ENCODE data around the gene RAB3IL1. TPM values are rescaled to one million over a fixed set of nuclear protein-coding genes. Genes with fewer than 3 reads are reported as not detected.
A peak's percentile ranks its signal among the peaks of the same experiment; 100 is the strongest.

The RAB3IL1 gene
- total and polyA plus RNA-seq, 5 donors, result 9.7 to 18.9 (median 12.5) TPM

DNA sequence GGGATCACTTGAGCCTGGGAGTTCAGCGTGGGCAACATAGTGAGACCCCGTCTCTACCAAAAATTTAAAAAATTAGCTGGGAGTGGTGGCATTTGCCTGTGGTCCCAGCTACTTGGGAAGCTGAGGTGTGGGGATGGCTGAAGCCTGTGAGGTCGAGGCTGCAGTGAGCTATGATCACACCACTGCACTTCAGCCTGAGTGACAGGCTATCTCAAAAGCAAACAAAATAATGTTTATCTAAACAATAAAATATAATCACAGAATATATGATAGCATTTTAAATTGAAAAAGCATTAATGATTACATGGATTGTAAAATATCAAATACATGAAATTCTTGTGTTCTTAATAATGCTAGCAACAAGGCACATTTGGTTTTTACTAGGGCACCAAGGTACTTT lies 35.5 kb upstream of the RAB3IL1 start:
- no peak for DNase-seq
- Histone ChIP-seq H3K9me3 (ENCODE audit: control insufficient read depth, low read length) (no peaks in the 10 kb centered on the region), H3K27me3 (ENCODE audit: control insufficient read depth, insufficient read depth) (no peaks in the 10 kb centered on the region), H3K4me3 (ENCODE audit: low read length) (no peak overlapping the region), H3K27ac (ENCODE audit: low read length) (no peak overlapping the region), H3K4me1 (ENCODE audit: control insufficient read depth, insufficient read depth, low read length) (no peaks in the 10 kb centered on the region)
- ATAC-seq, result no peak
- intact Hi-C loops (cut with DNase I), result loop anchor here in 1 of 4 donors (10.0 kb wide), 1 partner anchor 102 kb away; no protein-coding TSS in a partner anchor
- WGBS, result 94% methylated on average over 3 of the region's 3 CpGs

DNA sequence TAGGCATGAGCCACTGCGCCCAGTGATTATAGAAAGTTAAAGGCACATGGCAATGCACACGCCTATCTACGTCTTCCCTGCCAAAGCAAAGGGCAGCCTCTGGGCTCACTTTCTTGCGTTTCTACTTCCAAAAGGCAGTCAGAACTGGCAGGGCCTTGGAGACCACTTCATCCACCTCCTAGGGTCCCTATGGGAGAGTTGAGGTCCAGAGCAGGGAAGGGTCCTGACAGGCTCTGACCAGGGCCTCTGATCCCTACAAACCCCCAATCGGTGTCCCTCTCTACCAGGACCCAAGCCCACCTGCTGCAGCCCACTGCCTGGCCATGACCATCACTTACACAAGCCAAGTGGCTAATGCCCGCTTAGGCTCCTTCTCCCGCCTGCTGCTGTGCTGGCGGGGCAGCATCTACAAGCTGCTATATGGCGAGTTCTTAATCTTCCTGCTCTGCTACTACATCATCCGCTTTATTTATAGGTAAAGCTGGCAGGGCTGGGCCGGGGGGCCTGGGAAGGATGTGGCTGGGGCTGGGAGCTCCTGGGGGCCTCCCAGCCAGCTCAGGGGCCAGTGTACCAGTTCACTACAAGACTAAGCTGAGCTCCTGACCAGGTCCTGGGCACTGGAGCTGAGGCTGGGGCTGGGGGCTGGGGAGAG lies 34.2 kb upstream of the RAB3IL1 start:
- Histone ChIP-seq H3K4me1 (ENCODE audit: control insufficient read depth, insufficient read depth, low read length) (peaks cover 5% of the 10 kb centered on the region), H3K27me3 (ENCODE audit: control insufficient read depth, insufficient read depth) (no peaks in the 10 kb centered on the region), H3K27ac (ENCODE audit: low read length) (no peak overlapping the region), H3K9me3 (ENCODE audit: control insufficient read depth, low read length) (no peaks in the 10 kb centered on the region), H3K4me3 (ENCODE audit: low read length) (no peak overlapping the region)
- ATAC-seq (no peak), DNase-seq (no peak)
- WGBS, result 89% methylated on average over 11 of the region's 11 CpGs
- intact Hi-C loops (cut with DNase I), result loop anchor here in 1 of 4 donors (10.0 kb wide), 1 partner anchor 103 kb away; no protein-coding TSS in a partner anchor

DNA sequence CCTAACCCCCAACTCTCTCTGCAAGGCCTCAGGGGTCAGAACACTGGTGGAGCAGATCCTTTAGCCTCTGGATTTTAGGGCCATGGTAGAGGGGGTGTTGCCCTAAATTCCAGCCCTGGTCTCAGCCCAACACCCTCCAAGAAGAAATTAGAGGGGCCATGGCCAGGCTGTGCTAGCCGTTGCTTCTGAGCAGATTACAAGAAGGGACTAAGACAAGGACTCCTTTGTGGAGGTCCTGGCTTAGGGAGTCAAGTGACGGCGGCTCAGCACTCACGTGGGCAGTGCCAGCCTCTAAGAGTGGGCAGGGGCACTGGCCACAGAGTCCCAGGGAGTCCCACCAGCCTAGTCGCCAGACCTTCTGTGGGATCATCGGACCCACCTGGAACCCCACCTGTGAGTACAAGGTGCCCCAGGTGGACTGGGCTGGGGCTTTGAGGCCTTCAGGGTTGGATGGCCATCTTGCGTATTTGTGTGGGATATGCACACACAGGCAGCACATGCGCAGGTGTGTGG lies 32.7 kb upstream of the RAB3IL1 start, which contains the start of gene BEST1:
Gene BEST1, plus strand, starts transcription at position 317 of the 513 bp plus-strand sequence. CDS start 1,456 bp downstream, outside the sequence.
- no peak within 1 kb of the TSS for H3K4me3 ChIP-seq (ENCODE audit: low read length)

DNA sequence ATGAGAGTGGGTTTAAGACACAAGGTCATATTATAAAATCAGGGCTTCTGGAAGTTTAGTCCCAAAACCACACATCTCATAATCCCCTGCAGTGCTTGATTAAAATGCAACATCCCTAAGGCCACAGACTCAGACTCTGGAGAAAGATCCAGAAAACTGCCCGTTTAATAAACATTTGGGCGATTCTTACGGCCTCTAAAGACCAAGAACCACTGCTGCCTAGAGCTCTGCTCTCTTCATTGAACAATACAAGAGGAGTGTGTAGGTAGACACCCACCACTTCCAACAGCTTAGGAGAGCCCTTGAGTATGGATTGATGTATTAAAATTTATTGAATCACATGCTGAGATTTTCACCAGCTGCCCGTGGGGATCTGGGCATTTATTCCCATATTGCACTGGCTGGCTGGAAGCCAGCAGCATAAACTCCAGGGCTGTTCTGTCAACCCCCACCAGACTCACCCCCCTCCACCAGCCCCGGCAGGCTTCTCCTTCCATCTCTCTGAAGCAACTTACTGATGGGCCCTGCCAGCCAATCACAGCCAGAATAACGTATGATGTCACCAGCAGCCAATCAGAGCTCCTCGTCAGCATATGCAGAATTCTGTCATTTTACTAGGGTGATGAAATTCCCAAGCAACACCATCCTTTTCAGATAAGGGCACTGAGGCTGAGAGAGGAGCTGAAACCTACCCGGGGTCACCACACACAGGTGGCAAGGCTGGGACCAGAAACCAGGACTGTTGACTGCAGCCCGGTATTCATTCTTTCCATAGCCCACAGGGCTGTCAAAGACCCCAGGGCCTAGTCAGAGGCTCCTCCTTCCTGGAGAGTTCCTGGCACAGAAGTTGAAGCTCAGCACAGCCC lies 32.0 kb upstream of the RAB3IL1 start:
- WGBS, result 36% methylated on average over 9 of the region's 9 CpGs
- DNase-seq (peak; percentile 86 to 91 (median 89)), ATAC-seq (peak; percentile 83 to 84)
- H3K4me3 ChIP-seq (ENCODE audit: low read length), result no peak overlapping the region
- intact Hi-C loops (cut with DNase I), result loop anchor here in 3 of 4 donors (5.0 to 10.0 kb wide), 5 partner anchors 52 to 152 kb away; no protein-coding TSS in a partner anchor
- no peaks in the 10 kb centered on the region for H3K27me3 ChIP-seq (ENCODE audit: control insufficient read depth, insufficient read depth)
- H3K27ac ChIP-seq (ENCODE audit: low read length), result peak overlapping the region; percentile 26
- peaks cover 5% of the 10 kb centered on the region for H3K4me1 ChIP-seq (ENCODE audit: control insufficient read depth, insufficient read depth, low read length)
- no peaks in the 10 kb centered on the region for H3K9me3 ChIP-seq (ENCODE audit: control insufficient read depth, low read length)

More for the DNA sequence above, 32.7 kb upstream of the RAB3IL1 start, which contains the start of gene BEST1:
- ATAC-seq (no peak), DNase-seq (peak in 1 of 3 donors; percentile 46)
- Histone ChIP-seq H3K27me3 (ENCODE audit: control insufficient read depth, insufficient read depth) (no peaks in the 10 kb centered on the region), H3K4me1 (ENCODE audit: control insufficient read depth, insufficient read depth, low read length) (peaks cover 5% of the 10 kb centered on the region), H3K27ac (ENCODE audit: low read length) (peak within 1 kb of the TSS; percentile 26), H3K9me3 (ENCODE audit: control insufficient read depth, low read length) (no peaks in the 10 kb centered on the region)
- intact Hi-C loops (cut with DNase I), result loop anchor here in 1 of 4 donors (10.0 kb wide), 1 partner anchor 105 kb away; no protein-coding TSS in a partner anchor
- 80% methylated on average over 8 of the region's 8 CpGs for WGBS

DNA sequence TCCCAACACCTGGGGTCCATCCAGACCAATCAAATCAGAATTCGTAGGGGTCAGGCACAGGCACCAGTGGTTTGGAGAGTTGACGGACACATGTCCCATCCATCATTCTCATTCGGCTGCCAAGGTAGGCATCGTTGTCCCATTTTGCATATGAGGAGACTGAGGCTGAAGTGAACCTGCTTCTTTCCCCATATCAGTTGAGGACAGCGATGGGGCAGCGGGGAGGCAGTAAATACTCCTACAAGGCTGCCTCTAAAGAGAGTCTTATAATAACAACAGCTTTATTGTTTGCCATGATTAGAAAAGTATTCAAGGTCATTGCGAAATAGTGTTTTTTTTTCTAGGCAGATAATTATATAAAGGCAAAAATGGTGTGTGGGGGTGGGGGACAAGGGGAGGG lies 31.1 kb upstream of the RAB3IL1 start:
- intact Hi-C loops (cut with DNase I), result loop anchor here in 3 of 4 donors (5.0 to 10.0 kb wide), 4 partner anchors 51 to 151 kb away; no protein-coding TSS in a partner anchor
- ATAC-seq, result no peak
- H3K27me3 ChIP-seq (ENCODE audit: control insufficient read depth, insufficient read depth), result no peaks in the 10 kb centered on the region
- no peaks in the 10 kb centered on the region for H3K9me3 ChIP-seq (ENCODE audit: control insufficient read depth, low read length)
- DNase-seq, result no peak
- no peak overlapping the region for H3K4me3 ChIP-seq (ENCODE audit: low read length)
- H3K27ac ChIP-seq (ENCODE audit: low read length), result peak overlapping the region; percentile 38
- whole genome bisulfite sequencing, result 82% methylated on average over 7 of the region's 7 CpGs
- H3K4me1 ChIP-seq (ENCODE audit: control insufficient read depth, insufficient read depth, low read length), result peaks cover 5% of the 10 kb centered on the region

DNA sequence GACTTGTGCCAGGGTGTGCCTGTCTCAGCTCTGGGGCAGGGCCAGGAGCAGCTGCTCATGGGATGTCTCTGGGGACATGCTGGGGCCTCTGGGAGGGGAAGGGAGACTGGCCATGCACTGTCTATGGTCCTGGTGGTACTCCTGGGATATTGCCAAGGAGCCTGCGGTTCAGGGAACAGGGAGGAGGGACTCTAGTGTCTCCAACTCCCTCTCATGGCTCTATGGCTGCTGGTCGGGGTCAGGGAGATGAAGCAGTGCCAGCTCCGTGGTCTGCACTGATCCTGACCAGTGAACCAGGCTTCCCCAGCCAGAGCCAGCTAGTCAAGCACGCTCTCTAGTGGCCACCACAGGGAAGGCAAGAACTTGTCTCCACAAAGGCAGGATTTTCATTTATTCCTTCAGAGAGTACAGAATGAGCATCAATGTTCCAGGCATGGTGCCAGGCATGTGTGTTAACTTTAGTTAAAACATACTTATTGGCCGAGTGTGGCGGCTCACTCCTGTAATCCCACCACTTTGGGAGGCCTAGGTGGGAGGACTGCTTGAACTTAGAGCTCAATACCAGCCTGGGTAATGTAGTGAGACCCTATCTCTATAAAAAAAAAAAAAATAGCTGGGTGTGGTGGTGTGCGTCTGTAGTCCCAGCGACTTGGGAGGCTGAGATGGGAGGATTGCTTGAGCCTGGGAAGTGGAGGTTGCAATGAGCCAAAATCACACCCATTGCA lies 30.3 kb upstream of the RAB3IL1 start:
- Histone ChIP-seq H3K4me1 (ENCODE audit: control insufficient read depth, insufficient read depth, low read length) (peaks cover 5% of the 10 kb centered on the region), H3K9me3 (ENCODE audit: control insufficient read depth, low read length) (no peaks in the 10 kb centered on the region), H3K27me3 (ENCODE audit: control insufficient read depth, insufficient read depth) (no peaks in the 10 kb centered on the region), H3K27ac (ENCODE audit: low read length) (peak overlapping the region; percentile 55), H3K4me3 (ENCODE audit: low read length) (no peak overlapping the region)
- ATAC-seq (peak; percentile 77 to 82), DNase-seq (peak; percentile 91 to 96 (median 93))
- WGBS, result 5% methylated on average over 8 of the region's 8 CpGs
- intact Hi-C loops (cut with DNase I), result loop anchor here (1.0 to 10.0 kb wide), 6 partner anchors 48 to 150 kb away; no protein-coding TSS in a partner anchor

DNA sequence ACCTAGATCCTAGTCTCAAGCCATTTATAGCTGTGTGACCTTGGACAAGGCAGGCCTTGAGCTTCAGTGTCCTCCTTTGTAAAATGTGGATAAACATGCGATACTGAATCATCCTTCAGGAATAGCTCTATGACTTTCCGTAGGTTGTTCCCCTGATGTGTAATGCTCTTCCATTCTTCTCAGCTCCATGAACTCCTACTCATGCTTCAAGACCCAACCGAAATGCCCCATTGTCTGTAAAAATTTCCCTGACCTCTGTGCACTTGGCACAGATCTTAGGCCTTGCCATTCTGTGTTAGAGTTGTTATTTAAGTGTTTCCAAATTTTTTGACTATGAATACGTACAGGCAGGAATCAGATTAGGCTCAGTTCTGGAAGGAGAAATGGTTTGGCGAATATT lies 29.5 kb upstream of the RAB3IL1 start:
- ATAC-seq (no peak), DNase-seq (no peak)
- Histone ChIP-seq H3K4me3 (ENCODE audit: low read length) (no peak overlapping the region), H3K27me3 (ENCODE audit: control insufficient read depth, insufficient read depth) (no peaks in the 10 kb centered on the region), H3K27ac (ENCODE audit: low read length) (no peak overlapping the region), H3K4me1 (ENCODE audit: control insufficient read depth, insufficient read depth, low read length) (peaks cover 5% of the 10 kb centered on the region), H3K9me3 (ENCODE audit: control insufficient read depth, low read length) (no peaks in the 10 kb centered on the region)
- WGBS, result 94% methylated on average over 5 of the region's 5 CpGs
- intact Hi-C loops (cut with DNase I), result loop anchor here (1.0 to 10.0 kb wide), 6 partner anchors 48 to 150 kb away; no protein-coding TSS in a partner anchor

DNA sequence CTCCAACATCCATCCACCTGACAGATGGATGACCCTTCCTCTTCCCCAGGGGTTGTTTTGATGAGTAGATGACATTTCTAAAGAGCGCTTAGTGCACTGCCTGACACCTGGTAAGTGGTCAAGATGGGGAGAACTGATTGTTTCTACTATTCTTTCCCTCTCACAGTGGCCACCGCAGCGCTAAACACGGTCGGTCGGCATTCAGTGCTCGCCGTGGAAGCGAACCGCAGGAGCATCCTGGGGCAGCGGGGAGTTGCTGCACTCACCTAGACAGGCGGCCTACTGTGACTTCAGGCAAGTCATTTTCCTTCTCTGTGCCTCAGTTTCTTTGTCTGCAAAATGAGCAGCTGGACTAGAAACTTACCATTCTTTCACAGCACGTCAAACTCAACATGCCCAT lies 27.8 kb upstream of the RAB3IL1 start:
- WGBS, result 92% methylated on average over 13 of the region's 13 CpGs
- intact Hi-C loops (cut with DNase I), result loop anchor here in 3 of 4 donors (5.0 to 10.0 kb wide), 4 partner anchors 48 to 148 kb away; no protein-coding TSS in a partner anchor

DNA sequence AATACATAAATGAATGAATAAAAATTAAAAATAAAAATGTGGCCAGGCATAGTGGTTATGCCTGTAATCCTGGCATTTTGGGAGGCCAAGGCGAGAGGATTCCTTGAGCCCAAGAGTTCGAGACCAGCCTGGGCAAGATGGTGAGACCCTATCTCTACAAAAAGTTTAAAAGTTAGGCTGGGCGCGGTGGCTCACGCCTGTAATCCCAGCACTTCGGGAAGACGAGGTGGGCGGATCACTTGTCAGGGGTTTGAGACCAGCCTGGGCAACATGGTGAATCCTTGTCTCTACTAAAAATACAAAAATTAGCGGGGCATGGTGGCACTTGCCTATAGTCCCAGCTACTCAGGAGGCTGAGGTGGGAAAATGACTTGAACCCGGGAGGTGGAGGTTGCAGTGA lies 23.1 kb upstream of the RAB3IL1 start:
- Histone ChIP-seq H3K4me1 (ENCODE audit: control insufficient read depth, insufficient read depth, low read length) (no peaks in the 10 kb centered on the region), H3K4me3 (ENCODE audit: low read length) (no peak overlapping the region), H3K27me3 (ENCODE audit: control insufficient read depth, insufficient read depth) (no peaks in the 10 kb centered on the region), H3K9me3 (ENCODE audit: control insufficient read depth, low read length) (no peaks in the 10 kb centered on the region), H3K27ac (ENCODE audit: low read length) (no peak overlapping the region)
- no peak for ATAC-seq
- DNase-seq, result no peak
- intact Hi-C loops (cut with DNase I), result loop anchor here in 1 of 4 donors (10.0 kb wide), 1 partner anchor 134 kb away; no protein-coding TSS in a partner anchor
- WGBS, result 93% methylated on average over 10 of the region's 10 CpGs

More for the DNA sequence above, 27.8 kb upstream of the RAB3IL1 start:
- Histone ChIP-seq H3K27me3 (ENCODE audit: control insufficient read depth, insufficient read depth) (no peaks in the 10 kb centered on the region), H3K27ac (ENCODE audit: low read length) (no peak overlapping the region), H3K9me3 (ENCODE audit: control insufficient read depth, low read length) (no peaks in the 10 kb centered on the region), H3K4me3 (ENCODE audit: low read length) (no peak overlapping the region), H3K4me1 (ENCODE audit: control insufficient read depth, insufficient read depth, low read length) (peaks cover 5% of the 10 kb centered on the region)
- DNase-seq, result no peak
- no peak for ATAC-seq

DNA sequence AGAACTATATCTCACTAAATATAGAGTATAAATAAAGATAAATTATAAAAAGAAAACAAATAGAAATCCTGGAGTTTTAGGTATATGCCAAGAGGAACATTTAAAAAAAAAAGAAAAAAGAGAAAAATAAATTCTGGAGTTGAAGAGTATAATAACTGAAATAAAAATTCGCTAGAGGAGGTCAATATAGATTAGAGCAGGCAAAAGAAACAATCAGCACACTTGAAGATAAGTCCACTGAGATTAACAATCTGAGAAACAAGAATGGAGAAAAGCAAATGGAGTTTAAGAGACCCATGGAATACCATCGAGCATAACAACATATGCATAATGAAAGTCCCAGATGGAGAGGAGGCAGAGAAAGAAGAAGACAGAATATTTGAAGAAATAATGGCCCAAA lies 18.5 kb upstream of the RAB3IL1 start:
- 81% methylated on average over 2 of the region's 2 CpGs for WGBS
- ATAC-seq (no peak), DNase-seq (no peak)
- intact Hi-C loops (cut with DNase I), result no loop called here
- no peaks in the 10 kb centered on the region for H3K9me3 ChIP-seq (ENCODE audit: control insufficient read depth, low read length)
- H3K4me1 ChIP-seq (ENCODE audit: control insufficient read depth, insufficient read depth, low read length), result no peaks in the 10 kb centered on the region
- no peak overlapping the region for H3K27ac ChIP-seq (ENCODE audit: low read length)
- no peak overlapping the region for H3K4me3 ChIP-seq (ENCODE audit: low read length)
- H3K27me3 ChIP-seq (ENCODE audit: control insufficient read depth, insufficient read depth), result no peaks in the 10 kb centered on the region
